DMS 273 (cell line): ENCODE results near the gene C17orf113.
A peak's percentile ranks its signal among the peaks of the same experiment; 100 is the strongest.

Experiments used
- DNase-seq: peaks from one replicate; lab custom pipeline; 2025; ENCODE audit not compliant: unreplicated experiment; lab: John Stamatoyannopoulos, UW

The C17orf113 gene

DNA sequence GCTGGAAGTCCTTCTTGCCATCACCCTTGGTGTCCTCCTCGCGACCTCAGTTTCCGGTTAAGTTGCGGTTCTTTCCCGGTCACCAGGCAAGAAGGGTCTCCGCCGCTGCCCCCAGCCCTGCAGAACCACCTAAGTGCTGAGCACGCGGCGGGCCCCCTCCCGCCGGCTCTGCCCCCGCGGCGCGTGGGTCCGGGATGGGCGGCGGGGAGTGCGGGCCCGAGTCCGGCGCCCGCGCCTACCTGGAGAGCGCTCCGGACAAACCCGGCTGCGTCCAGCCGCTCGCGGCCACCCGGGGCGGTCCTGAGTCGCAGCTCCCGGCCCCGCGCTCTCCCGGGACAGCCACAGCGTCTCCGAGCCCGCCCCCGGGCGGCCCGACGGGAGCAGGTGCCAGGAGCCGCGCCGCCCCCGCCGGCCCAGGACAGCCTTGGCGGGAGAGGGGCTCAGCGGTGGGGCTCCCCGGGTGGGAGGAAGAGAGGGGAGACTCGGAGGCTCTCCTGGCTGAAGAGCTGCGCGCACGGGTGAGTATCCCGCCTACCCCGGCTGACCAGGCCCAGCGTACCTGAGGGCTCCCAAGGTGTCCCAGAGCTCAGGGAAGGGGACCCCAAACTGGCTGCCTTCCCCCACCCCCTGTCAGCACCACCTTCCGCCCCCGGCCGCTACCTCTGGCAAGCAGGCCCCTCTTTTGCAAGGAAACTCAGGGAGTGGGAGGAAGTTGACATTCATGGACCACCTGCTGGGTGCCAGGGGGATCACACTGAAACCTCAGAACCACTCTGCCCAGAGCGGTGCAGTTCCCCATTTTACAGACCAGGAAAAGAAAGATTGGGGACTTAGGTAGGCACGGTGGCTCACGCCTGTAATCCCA, 22.2 kb upstream of the C17orf113 start:
- DNase-seq = peak; percentile 40

DNA sequence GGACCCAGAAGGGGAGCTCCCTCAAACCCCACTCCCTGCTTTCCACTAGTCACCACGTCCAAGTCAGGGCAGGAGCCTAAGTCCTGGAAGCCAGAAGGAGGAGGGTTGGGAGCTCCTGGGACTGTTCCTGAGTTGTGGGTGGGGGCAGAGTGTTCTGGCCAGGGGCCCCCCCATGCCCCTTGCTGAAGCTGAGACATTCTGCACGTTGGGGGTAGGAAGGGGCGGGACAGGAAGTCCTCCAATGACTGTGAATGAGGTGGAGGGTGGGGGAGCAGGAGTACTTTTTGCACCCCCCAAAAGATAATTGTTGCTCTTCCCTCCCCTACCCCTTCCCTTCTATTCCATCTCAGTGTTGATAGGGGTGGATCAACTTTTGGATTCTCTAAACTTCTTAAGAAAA, 21.4 kb upstream of the C17orf113 start:
- peak; percentile 35 for DNase-seq

DNA sequence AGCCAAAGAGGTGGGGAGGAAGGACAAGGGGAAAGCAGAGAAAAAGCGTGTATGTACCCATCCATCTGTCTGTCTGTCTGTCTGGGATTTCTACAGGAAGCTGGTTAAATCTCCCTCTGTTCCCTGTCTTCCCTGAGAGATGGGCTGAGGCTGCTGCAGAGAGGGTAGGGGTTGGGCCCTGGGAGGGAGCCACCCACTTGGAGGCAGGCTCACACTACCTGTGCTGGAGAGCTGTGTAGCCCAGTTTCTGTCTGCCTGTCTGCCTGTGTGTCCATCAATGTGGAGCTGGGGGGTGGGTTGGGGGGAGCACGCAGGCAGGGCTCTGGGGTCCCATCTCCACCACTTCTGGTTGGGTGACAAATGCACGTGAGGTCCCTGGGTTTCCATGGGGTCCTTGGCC, 18.6 kb upstream of the C17orf113 start:
- peak; percentile 43 for DNase-seq

DNA sequence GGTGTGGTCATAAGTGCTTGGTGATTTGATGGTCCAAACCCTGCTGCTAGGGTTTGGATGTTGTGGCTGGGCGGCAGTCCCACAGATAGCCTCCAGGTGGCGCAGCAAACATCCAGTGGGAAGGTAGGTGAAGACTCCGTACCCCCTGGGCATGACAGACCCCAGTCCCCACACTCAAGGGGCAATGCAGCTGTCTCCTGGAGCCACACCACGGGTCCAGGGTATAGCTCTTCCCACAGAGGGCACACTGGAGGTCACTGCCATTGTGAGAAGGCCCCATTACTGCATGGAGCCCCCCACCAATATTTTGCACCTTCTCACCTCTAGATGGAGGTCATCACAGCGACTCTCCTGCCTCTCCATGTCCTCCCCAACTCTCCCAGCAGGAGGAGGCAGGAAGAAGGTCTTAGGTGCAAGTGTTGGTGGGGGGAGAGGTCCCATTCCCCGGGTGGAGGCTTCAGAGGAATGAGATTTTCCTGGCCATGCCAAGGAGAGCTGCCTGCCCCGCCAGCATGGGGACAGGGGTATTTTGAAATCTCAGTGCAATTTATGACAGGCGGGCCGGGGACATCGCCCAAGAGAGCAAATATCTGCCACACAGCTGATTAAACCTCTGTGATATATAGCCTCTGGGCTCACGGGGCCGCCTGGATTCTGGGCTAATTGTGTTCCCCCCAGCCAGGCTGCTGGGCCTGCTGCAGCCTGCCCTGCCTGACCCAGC, 17.1 kb upstream of the C17orf113 start:
- peak; percentile 87 for DNase-seq

DNA sequence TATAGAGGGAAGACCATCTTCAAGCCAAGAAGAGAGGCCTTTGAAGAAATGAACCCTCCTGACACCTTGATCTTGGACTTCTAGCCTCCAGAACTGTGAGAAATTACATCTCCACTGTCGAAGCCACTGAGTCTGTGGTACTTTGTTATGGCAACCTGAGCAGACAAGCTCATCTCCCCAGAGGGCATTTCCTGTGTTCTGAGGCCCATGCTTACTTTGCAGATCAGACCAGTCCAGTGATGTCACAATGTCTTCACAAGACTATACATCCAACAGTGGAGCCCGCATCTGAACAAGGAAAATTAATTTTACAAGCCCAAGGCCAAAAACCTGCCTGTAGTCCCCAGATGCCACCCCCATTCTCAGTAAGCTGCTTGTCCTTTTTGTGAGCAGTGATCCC, 14.8 kb upstream of the C17orf113 start:
- DNase-seq = no peak

DNA sequence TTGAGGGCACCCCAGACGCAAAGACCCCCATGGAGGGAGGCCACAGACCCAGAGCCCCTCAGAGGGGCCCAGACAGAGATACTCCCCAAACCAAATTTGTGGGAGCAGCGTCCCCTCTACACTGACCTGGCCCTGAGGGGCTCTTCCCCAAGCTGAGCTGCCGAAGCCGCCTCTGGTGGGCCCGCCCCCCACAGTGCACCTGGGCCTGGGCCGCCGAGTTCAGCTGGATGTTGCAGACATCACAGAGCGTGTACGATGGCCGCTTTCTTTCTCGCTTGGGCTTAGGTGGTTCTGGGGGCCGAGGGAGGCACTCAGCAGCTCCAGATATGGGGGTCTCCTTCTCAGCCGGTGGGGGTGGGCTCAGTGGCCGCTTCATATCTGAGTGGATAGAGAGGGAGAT, 12.3 kb upstream of the C17orf113 start:
- DNase-seq = no peak

DNA sequence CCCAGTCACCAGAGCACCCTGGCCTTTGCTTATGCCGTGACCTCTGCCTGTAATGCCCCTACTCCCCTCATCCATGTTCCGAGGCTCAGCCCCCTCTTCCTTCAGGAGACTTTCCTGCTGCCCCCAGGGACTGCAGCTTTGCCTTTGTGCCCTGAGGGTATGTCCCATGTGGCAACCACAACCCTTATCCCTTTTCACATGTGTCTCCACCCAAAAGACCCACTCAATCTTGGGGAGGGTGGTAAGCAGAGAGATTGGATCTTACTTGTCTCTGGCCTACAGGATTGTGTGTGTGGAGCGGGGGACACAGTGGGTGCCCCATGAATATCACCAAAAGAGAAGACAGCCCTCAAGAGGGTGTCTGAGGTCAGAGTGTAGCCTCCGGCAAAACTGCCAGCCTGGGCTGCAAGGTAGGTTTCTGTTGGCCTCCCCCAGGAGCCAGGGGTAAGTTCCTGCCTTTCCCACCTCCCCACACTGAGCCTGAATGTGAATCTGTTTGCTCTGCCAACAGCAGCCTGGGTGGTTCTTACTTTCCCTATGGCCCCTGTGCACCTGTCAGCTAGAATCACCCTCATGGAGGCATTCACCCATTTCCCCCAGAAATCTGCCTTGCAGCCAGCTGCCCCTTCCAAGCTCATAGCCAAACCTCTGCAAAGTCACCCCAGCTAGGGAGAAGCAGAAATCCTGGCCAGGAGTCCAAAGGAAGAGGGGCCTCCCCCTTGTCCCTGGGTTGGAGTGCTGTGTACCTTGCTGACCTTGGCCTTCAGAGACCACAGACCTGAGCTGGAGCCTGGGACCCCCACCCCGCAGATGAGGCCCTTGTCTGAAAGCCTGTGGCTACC, 11.5 kb upstream of the C17orf113 start:
- peak; percentile 73 for DNase-seq

DNA sequence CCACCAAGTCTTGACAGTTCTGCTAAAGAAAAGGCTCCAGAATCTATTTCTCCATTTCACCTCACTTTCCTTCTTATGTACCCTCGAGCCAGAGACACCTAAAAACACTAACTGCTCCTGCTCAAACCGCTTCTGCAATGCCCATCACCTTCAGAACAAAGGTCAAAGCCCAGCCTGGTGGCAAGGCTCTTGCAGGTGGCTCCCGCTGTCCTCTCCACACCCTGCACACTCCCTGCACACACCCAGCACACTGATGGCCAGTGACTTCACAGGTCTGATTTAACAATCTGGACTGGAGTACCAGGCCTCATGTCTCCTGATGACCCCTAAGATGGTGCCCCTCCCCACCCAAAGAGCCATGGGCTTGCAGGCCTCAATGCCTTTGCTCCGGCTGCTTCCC, 9.8 kb upstream of the C17orf113 start:
- no peak for DNase-seq

DNA sequence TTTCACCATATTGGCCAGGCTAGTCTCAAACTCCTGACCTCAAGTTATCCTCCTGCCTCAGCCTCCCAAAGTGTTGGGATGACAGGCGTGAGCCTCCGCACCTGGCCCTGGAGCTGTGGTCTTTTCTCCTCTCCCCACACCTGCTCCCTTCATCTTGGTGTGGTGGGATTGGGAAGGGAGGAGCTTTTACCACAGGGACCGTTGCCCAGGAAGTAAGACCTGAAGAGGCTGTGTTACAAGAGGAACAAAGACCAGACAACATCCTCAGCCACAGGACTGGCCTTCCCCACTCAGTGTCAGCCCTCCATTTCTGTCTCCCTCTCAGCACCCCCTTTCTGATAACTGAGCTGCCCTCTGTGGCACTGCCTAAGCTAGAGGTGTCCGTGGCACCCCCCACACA, 9.4 kb upstream of the C17orf113 start:
- DNase-seq = no peak

DNA sequence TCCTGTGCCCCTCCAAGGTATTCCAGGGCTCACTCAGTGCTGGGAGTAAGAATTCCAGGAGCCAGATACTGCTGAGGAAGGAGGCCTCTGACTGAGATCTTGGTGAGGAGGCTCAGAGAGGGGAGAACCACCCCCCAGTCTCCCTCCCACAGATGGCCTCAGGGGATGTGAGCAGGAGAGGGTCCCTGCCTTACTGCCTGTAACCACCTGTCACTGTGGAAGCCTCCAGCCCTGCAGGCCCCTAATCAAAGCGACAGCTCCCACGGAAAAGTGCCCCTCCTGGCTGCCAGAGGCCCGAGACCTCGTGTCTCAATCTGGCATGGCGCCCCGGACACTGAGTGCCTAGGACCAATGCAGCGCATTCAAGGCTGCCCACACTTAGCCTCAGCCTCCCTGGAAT, 7.7 kb upstream of the C17orf113 start:
- DNase-seq = peak; percentile 28

DNA sequence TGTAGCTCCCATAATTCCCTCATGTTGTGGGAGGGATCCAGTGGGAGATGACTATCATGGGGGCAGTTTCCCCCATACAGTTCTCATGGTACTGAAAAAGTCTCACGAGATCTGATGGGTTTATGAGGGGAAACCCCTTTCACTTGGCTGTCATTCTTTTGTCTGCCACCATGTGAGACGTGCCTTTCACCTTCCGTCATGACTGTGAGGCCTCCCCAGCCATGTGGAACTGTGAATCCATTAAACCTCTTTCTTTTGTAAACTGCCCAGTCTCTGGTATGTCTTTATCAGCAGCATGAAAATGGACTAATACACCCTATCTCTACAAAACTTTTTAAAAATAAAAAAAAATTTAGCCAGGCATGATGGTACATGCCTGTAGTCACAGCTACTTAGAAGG, 6.2 kb upstream of the C17orf113 start:
- DNase-seq = no peak

DNA sequence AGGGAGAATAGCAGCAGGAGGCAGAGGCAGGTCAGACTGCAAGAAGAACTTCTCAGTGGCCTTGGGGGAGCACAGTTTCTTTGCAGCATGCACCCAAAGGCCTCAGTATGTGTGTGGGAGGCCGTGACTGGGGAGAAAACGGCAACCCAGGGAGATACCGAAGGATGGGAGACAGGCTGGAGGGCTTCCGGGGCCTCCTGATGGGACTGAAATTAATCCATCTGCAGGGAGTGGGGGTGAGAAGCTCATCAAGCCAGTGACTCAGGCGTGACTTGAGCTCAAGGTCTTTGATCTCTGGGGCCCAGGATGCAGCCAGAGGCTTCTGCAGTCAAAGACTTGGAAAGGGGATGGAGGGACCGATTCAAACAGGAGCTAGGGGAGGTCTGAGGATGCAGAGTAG, 5.1 kb upstream of the C17orf113 start:
- DNase-seq = no peak

DNA sequence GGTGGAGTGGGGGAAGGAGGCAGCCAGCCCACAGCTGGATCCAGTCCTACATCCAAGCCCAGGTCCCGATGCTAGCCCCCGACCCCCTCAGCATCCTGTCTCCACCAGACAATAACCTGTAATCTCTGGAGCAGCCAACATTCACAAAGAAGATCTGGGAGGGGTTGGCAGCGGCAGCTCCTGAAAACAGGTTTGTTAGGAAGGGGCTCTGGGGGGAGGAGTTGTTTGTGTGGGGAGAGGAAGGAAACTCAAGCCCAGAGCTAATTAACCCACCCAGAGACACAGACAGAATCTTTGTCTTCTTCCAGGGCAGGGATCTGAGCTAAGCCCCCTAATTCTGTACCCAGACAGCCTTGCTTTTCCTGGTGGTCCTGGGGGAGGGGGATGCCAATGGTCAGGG, 4.6 kb upstream of the C17orf113 start:
- no peak for DNase-seq

DNA sequence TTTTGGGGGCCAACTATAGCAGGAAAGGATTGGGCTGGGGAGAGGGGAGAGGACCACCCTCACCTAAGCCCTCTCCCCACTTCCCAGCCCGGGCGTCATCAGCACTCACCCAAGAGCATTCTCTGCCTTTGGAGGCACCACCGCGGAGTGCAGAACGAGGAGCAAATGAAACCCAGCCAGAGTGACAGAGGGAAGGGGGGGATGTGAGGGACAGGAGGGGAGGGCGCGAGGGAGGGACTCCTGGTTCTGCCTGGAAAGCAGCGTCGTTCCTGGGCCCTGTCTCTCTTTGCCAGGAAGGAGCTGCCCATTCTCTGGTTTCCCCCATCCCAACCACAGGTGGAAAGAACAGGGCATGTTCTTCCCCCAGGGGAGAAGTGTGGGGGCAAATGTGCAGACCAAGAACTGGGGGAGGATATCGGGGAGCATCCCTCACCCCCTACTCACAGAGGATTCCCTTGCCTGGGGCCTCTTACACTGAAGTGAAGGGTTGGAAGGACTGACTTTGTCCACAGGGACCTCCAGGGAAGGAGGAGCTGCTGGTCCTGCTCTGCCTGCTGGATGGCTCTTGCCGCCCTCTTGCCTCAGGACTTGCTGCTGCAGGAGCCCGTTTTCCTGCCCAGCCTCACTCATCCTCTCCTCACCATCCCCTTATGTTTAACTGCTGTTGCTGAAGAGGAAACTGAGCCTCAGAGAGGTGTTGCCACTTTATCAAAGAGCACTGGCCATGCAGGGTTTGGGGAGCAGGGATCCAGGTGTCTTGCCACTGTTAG, 3.5 kb upstream of the C17orf113 start:
- no peak for DNase-seq

DNA sequence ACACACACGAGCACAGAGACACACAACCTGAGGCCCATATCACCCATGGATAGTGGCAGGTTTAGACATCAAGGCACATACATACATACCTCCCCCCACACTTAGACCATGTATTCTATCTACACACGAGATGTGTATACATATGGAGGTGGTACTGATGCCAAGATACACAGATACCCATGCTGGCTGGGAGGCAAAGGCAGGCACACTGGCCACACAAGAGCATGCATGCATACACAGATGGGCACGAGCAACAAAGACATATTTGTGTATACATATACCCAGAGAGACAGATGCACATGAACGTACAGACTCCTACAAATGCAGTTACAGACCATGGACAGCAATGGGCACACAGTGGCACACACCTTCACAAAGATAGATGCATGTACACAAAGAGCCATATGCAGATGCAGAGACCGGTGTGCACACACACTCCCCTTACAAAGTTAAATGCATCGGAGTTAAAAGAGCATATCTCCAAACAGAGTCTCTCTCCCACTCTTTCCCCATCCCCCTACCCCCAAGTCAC, 2.0 kb upstream of the C17orf113 start:
- no peak for DNase-seq

DNA sequence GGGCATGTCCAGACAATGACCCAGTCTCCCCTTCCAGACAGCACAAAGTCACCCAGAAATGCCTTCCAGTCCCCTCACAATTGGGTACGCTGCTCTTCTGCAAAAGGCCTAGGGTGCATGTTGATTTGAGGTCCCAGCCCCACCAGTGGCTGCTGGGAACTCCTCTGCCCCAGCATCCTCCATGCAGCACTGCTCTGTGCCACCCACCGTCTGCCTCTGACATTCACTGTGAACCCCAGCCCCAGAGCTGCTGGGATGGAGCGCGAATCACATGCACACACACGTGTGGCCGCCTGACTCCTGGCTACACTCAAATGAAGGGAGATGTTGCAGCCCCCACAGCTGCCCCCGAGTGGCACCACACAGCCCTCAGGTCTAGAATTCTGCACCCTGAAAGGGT, 1.2 kb upstream of the C17orf113 start:
- no peak for DNase-seq

DNA sequence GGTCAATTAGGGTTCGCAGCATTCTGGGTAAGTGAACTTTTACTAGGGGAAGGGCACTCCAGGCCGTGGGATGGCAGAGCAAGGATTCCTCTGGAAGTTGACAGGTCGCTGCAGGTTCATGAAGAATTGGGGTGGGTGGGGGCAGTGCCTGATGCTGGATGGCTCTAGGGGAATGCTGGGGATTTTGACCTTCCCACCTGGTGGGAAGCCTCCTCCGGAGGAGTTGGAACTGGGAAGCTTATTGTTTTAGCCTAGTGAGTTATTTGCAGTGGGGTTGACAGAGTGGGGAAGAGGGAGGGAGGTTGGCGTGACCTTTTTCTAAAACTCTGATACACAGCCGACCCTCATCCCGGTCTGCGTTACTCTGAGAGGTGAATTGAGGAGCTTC, 606 bp upstream of the C17orf113 start:
- DNase-seq = no peak

DNA sequence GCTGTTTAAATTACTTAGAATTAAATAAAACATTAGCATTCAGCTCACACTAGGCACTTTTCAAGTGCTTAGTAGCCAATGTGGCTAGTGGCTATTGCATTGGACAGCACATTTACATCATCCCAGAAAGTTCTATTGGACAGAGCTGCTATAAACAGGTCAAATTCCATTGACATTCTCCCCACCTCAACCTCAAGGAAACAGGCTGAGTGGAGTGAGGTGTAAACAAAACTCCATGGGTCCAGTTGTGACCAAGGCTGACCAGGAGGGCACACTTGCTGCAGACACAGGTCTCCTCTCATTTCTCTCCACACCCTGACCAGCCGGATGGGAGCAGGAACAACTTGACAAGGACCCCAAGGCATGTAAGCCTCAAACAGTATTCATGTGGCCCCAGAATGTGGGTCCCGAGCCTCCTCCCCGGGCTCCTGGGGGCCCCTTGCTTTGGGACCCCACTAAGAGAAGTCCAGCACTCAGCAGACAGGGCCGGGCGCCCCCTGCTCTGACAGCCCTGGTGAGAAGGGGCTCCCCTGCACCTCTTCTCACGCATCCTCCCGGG, 488 bp downstream of the C17orf113 start:
- DNase-seq = no peak

DNA sequence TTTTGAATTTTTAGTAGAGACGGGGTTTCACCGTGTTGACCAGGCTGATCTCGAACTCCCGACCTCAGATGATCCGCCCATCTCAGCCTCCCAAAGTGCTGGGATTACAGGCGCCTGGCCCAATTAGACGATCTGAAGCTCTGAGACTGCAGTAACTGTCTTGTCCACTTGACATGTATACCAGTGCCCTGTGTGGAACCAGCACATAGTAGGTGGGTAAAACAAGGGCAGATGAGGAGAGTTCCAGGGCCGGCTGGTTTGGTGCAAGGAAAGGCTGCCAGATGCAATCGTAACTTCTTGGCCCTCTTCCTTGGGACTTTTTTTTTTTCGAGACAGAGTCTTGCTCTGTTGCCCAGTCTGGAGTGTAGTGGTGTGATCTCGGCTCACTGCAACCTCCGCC, 3.1 kb downstream of the C17orf113 start:
- DNase-seq = no peak

DNA sequence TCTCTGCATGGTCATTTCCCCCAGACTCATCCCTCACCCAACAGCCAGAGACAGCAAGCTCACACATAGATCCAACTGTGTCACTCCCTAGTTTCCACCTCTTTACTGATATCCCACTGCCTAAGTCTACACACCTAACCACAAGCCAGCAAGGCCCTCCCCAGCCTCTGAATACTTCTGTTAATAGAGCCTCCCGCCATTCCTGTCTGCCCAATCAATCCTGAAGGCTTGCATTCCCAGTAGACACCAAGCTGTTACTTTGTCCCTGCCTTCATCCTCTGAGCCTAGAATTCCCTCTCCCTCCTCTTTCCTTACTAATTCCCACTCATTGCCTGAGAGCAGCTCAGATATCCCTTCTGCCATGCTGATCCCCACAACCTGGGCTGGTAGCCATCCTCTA, 4.7 kb downstream of the C17orf113 start:
- DNase-seq = no peak
